ENCODE data around the gene TRIM2.

The TRIM2 gene

GRCh38 chr4:153347117-153347516, 142.9 kb downstream of the TRIM2 start:
- no peaks in the 10 kb centered on the region for H3K27me3 ChIP-seq (ENCODE audit: control insufficient read depth, insufficient read depth, low read length)
- no peaks in the 10 kb centered on the region for H3K9me3 ChIP-seq (ENCODE audit: control insufficient read depth, insufficient read depth, low read length)
- H3K36me3 ChIP-seq (ENCODE audit: control insufficient read depth, insufficient read depth, low read length), result peaks cover 22% of the 10 kb centered on the region
- no peak overlapping the region for H3K27ac ChIP-seq (ENCODE audit: low read depth, low read length)
- no peak overlapping the region for H3K9ac ChIP-seq (ENCODE audit: low read depth, low read length)
- H3K4me3 ChIP-seq (ENCODE audit: low read depth, low read length), result no peak overlapping the region
- H3K4me1 ChIP-seq (ENCODE audit: control insufficient read depth, insufficient read depth, low read length), result peaks cover 28% of the 10 kb centered on the region

- Histone ChIP-seq H3K27ac (ENCODE audit: low read depth, low read length) (no peak overlapping the region), H3K9me3 (ENCODE audit: control insufficient read depth, insufficient read depth, low read length) (no peaks in the 10 kb centered on the region), H3K4me1 (ENCODE audit: control insufficient read depth, insufficient read depth, low read length) (peaks cover 28% of the 10 kb centered on the region), H3K27me3 (ENCODE audit: control insufficient read depth, insufficient read depth, low read length) (no peaks in the 10 kb centered on the region), H3K9ac (ENCODE audit: low read depth, low read length) (no peak overlapping the region), H3K4me3 (ENCODE audit: low read depth, low read length) (no peak overlapping the region), H3K36me3 (ENCODE audit: control insufficient read depth, insufficient read depth, low read length) (peaks cover 28% of the 10 kb centered on the region)
Measured at GRCh38 chr4:153348006-153348405, 143.8 kb downstream of the TRIM2 start.

- H3K4me3 ChIP-seq (ENCODE audit: low read depth, low read length), result no peak overlapping the region
- no peaks in the 10 kb centered on the region for H3K9me3 ChIP-seq (ENCODE audit: control insufficient read depth, insufficient read depth, low read length)
- H3K27me3 ChIP-seq (ENCODE audit: control insufficient read depth, insufficient read depth, low read length), result no peaks in the 10 kb centered on the region
- H3K9ac ChIP-seq (ENCODE audit: low read depth, low read length), result no peak overlapping the region
- peaks cover 29% of the 10 kb centered on the region for H3K36me3 ChIP-seq (ENCODE audit: control insufficient read depth, insufficient read depth, low read length)
- no peak overlapping the region for H3K27ac ChIP-seq (ENCODE audit: low read depth, low read length)
- peaks cover 24% of the 10 kb centered on the region for H3K4me1 ChIP-seq (ENCODE audit: control insufficient read depth, insufficient read depth, low read length)
Measured at GRCh38 chr4:153349206-153349805, 145.1 kb downstream of the TRIM2 start.

- Histone ChIP-seq H3K4me1 (ENCODE audit: control insufficient read depth, insufficient read depth, low read length) (no peaks in the 10 kb centered on the region), H3K36me3 (ENCODE audit: control insufficient read depth, insufficient read depth, low read length) (peaks cover 56% of the 10 kb centered on the region), H3K27ac (ENCODE audit: low read depth, low read length) (no peak overlapping the region), H3K4me3 (ENCODE audit: low read depth, low read length) (no peak overlapping the region), H3K9me3 (ENCODE audit: control insufficient read depth, insufficient read depth, low read length) (no peaks in the 10 kb centered on the region), H3K27me3 (ENCODE audit: control insufficient read depth, insufficient read depth, low read length) (no peaks in the 10 kb centered on the region), H3K9ac (ENCODE audit: low read depth, low read length) (no peak overlapping the region)
Measured at GRCh38 chr4:153362184-153362583, 157.9 kb downstream of the TRIM2 start.

- Histone ChIP-seq H3K9ac (ENCODE audit: low read depth, low read length) (no peak overlapping the region), H3K4me3 (ENCODE audit: low read depth, low read length) (no peak overlapping the region), H3K4me1 (ENCODE audit: control insufficient read depth, insufficient read depth, low read length) (no peaks in the 10 kb centered on the region), H3K27me3 (ENCODE audit: control insufficient read depth, insufficient read depth, low read length) (no peaks in the 10 kb centered on the region), H3K9me3 (ENCODE audit: control insufficient read depth, insufficient read depth, low read length) (no peaks in the 10 kb centered on the region), H3K36me3 (ENCODE audit: control insufficient read depth, insufficient read depth, low read length) (peaks cover 55% of the 10 kb centered on the region), H3K27ac (ENCODE audit: low read depth, low read length) (no peak overlapping the region)
Measured at GRCh38 chr4:153364061-153364460, 159.8 kb downstream of the TRIM2 start.

GRCh38 chr4:153365003-153365402, 160.8 kb downstream of the TRIM2 start:
- Histone ChIP-seq H3K36me3 (ENCODE audit: control insufficient read depth, insufficient read depth, low read length) (peaks cover 59% of the 10 kb centered on the region), H3K4me3 (ENCODE audit: low read depth, low read length) (no peak overlapping the region), H3K27me3 (ENCODE audit: control insufficient read depth, insufficient read depth, low read length) (no peaks in the 10 kb centered on the region), H3K4me1 (ENCODE audit: control insufficient read depth, insufficient read depth, low read length) (no peaks in the 10 kb centered on the region), H3K27ac (ENCODE audit: low read depth, low read length) (no peak overlapping the region), H3K9me3 (ENCODE audit: control insufficient read depth, insufficient read depth, low read length) (no peaks in the 10 kb centered on the region), H3K9ac (ENCODE audit: low read depth, low read length) (no peak overlapping the region)

- no peak overlapping the region for H3K4me3 ChIP-seq (ENCODE audit: low read depth, low read length)
- H3K9ac ChIP-seq (ENCODE audit: low read depth, low read length), result no peak overlapping the region
- H3K27ac ChIP-seq (ENCODE audit: low read depth, low read length), result no peak overlapping the region
- no peaks in the 10 kb centered on the region for H3K27me3 ChIP-seq (ENCODE audit: control insufficient read depth, insufficient read depth, low read length)
- no peaks in the 10 kb centered on the region for H3K4me1 ChIP-seq (ENCODE audit: control insufficient read depth, insufficient read depth, low read length)
- peaks cover 57% of the 10 kb centered on the region for H3K36me3 ChIP-seq (ENCODE audit: control insufficient read depth, insufficient read depth, low read length)
- no peaks in the 10 kb centered on the region for H3K9me3 ChIP-seq (ENCODE audit: control insufficient read depth, insufficient read depth, low read length)
Measured at GRCh38 chr4:153366486-153366885, 162.2 kb downstream of the TRIM2 start.

GRCh38 chr4:153367092-153367491, 162.8 kb downstream of the TRIM2 start:
- Histone ChIP-seq H3K36me3 (ENCODE audit: control insufficient read depth, insufficient read depth, low read length) (peaks cover 62% of the 10 kb centered on the region), H3K27me3 (ENCODE audit: control insufficient read depth, insufficient read depth, low read length) (no peaks in the 10 kb centered on the region)

GRCh38 chr4:153369021-153369420, 164.8 kb downstream of the TRIM2 start:
- Histone ChIP-seq H3K27me3 (ENCODE audit: control insufficient read depth, insufficient read depth, low read length) (no peaks in the 10 kb centered on the region), H3K4me3 (ENCODE audit: low read depth, low read length) (no peak overlapping the region), H3K36me3 (ENCODE audit: control insufficient read depth, insufficient read depth, low read length) (peaks cover 59% of the 10 kb centered on the region), H3K4me1 (ENCODE audit: control insufficient read depth, insufficient read depth, low read length) (no peaks in the 10 kb centered on the region), H3K27ac (ENCODE audit: low read depth, low read length) (no peak overlapping the region), H3K9ac (ENCODE audit: low read depth, low read length) (no peak overlapping the region), H3K9me3 (ENCODE audit: control insufficient read depth, insufficient read depth, low read length) (no peaks in the 10 kb centered on the region)

More at GRCh38 chr4:153367092-153367491, 162.8 kb downstream of the TRIM2 start:
- Histone ChIP-seq H3K9me3 (ENCODE audit: control insufficient read depth, insufficient read depth, low read length) (no peaks in the 10 kb centered on the region), H3K27ac (ENCODE audit: low read depth, low read length) (no peak overlapping the region), H3K4me1 (ENCODE audit: control insufficient read depth, insufficient read depth, low read length) (no peaks in the 10 kb centered on the region), H3K9ac (ENCODE audit: low read depth, low read length) (no peak overlapping the region), H3K4me3 (ENCODE audit: low read depth, low read length) (no peak overlapping the region)

GRCh38 chr4:153371701-153372234, 167.5 kb downstream of the TRIM2 start:
- no peaks in the 10 kb centered on the region for H3K27me3 ChIP-seq (ENCODE audit: control insufficient read depth, insufficient read depth, low read length)
- H3K4me3 ChIP-seq (ENCODE audit: low read depth, low read length), result no peak overlapping the region
- no peaks in the 10 kb centered on the region for H3K4me1 ChIP-seq (ENCODE audit: control insufficient read depth, insufficient read depth, low read length)
- no peaks in the 10 kb centered on the region for H3K9me3 ChIP-seq (ENCODE audit: control insufficient read depth, insufficient read depth, low read length)
- no peak overlapping the region for H3K27ac ChIP-seq (ENCODE audit: low read depth, low read length)
- H3K36me3 ChIP-seq (ENCODE audit: control insufficient read depth, insufficient read depth, low read length), result peaks cover 51% of the 10 kb centered on the region
- no peak overlapping the region for H3K9ac ChIP-seq (ENCODE audit: low read depth, low read length)

- H3K27me3 ChIP-seq (ENCODE audit: control insufficient read depth, insufficient read depth, low read length), result no peaks in the 10 kb centered on the region
- no peak overlapping the region for H3K9ac ChIP-seq (ENCODE audit: low read depth, low read length)
- no peaks in the 10 kb centered on the region for H3K4me1 ChIP-seq (ENCODE audit: control insufficient read depth, insufficient read depth, low read length)
- no peak overlapping the region for H3K4me3 ChIP-seq (ENCODE audit: low read depth, low read length)
- H3K27ac ChIP-seq (ENCODE audit: low read depth, low read length), result no peak overlapping the region
- H3K9me3 ChIP-seq (ENCODE audit: control insufficient read depth, insufficient read depth, low read length), result no peaks in the 10 kb centered on the region
- H3K36me3 ChIP-seq (ENCODE audit: control insufficient read depth, insufficient read depth, low read length), result peaks cover 39% of the 10 kb centered on the region
Measured at GRCh38 chr4:153372967-153373562, 168.8 kb downstream of the TRIM2 start.

Measured in HUES48 (cell line).